Erythroblast (primary cell): Measurements from ENCODE around the gene CA10.

Source experiments
- GATA1 ChIP-seq: IDR thresholded peaks from 2 replicates; pipeline ENCODE4 v1.6.1; 2011; ENCODE audit warnings: low read depth, mild to moderate bottlenecking, control low read depth, low read length, moderate library complexity
- POLR2A ChIP-seq: IDR thresholded peaks from 2 replicates; pipeline ENCODE4 v1.6.1; 2011; ENCODE audit warnings: mild to moderate bottlenecking, low read length

DNA sequence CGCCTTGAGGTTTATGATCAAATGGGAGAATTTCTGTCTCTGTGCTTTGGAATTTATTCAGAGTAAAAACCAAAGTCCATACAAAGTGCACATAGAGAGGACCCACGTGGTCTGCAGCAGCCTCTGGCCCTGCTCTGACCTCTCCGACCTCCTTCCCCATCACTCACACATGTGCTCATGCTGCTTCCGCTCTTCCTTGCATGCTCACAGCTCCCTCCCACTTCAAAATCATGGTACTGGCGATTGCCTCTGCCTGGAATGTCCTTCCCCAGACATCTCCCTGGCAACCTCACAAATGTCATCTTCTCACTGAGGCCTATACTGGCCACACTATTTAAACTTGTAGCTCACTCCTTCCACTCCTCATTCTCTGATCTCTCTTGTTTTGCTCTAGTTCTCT lies 418.0 kb downstream of the CA10 start:
- TF ChIP-seq POLR2A, result no peak
- no peak for TF ChIP-seq GATA1
